Spinal cord (tissue), 10 donors: ENCODE measurements around the gene C11orf68. TPM values are rescaled to one million over a fixed set of nuclear protein-coding genes. Genes with fewer than 3 reads are reported as not detected.
"Not testable (repeated sequence)": the region's sequence is repeated elsewhere in the genome, so short reads cannot be mapped to it uniquely, and the experiment has no call there.

Source experiments
- DNase-seq, 6 donors: peaks; one replicate each; pipeline versions ENCODE4 v3.0.0 to v3.0.0-alpha.2; 2013 to 2015; ENCODE audit warnings: low spot score in 6 of 6, low read depth in 4 of 6
- H3K27ac ChIP-seq: one replicate; pipeline ENCODE4 v1.5.1; 2013; ENCODE audit warnings: low read depth, low read length, control low read depth
- H3K27me3 ChIP-seq: one replicate; pipeline ENCODE4 v1.6.1; 2013; ENCODE audit warnings: low read length; ENCODE audit not compliant: control insufficient read depth, insufficient read depth
- H3K36me3 ChIP-seq: one replicate; pipeline ENCODE4 v1.6.1; 2013; ENCODE audit warnings: low read length; ENCODE audit not compliant: control insufficient read depth, insufficient read depth
- H3K4me1 ChIP-seq: one replicate; pipeline ENCODE4 v1.6.1; 2013; ENCODE audit warnings: low read length; ENCODE audit not compliant: control insufficient read depth, insufficient read depth
- H3K4me3 ChIP-seq: one replicate; pipeline ENCODE4 v1.5.1; 2013; ENCODE audit warnings: low read depth, low read length, control low read depth
- H3K9me3 ChIP-seq: one replicate; pipeline ENCODE4 v1.6.1; 2013; ENCODE audit warnings: low read length; ENCODE audit not compliant: control insufficient read depth, insufficient read depth
- WGBS: methylation state at CpG from one replicate; pipeline ENCODE4 v1.1.5; 2013; ENCODE audit warnings: missing lambda C conversion rate; ENCODE audit not compliant: insufficient coverage; 5-methylcytosine and 5-hydroxymethylcytosine counted together
- polyA plus RNA-seq, 2 donors: library from polyadenylated mRNA; unstranded; fragments of 120-200 nt; gene quantifications; one replicate each; pipeline ENCODE4 v1.2.1, GENCODE V29; 2013; ENCODE audit not compliant: insufficient read length in 2 of 2
- total RNA-seq, 2 donors: library from RNA; depleted of rRNA in 1 of 2; stranded (reverse); fragments of 120-200 nt in 1 of 2; fragments of >200 nt in 1 of 2; gene quantifications; one replicate each; pipeline versions ENCODE4 v1.2.3 to v1.2.4, GENCODE V29; 2013 to 2014
- donor health status: healthy.

C11orf68 gene
- total and polyA plus RNA-seq, 4 donors, result 13.9 to 66.2 (median 41.4) TPM

DNA sequence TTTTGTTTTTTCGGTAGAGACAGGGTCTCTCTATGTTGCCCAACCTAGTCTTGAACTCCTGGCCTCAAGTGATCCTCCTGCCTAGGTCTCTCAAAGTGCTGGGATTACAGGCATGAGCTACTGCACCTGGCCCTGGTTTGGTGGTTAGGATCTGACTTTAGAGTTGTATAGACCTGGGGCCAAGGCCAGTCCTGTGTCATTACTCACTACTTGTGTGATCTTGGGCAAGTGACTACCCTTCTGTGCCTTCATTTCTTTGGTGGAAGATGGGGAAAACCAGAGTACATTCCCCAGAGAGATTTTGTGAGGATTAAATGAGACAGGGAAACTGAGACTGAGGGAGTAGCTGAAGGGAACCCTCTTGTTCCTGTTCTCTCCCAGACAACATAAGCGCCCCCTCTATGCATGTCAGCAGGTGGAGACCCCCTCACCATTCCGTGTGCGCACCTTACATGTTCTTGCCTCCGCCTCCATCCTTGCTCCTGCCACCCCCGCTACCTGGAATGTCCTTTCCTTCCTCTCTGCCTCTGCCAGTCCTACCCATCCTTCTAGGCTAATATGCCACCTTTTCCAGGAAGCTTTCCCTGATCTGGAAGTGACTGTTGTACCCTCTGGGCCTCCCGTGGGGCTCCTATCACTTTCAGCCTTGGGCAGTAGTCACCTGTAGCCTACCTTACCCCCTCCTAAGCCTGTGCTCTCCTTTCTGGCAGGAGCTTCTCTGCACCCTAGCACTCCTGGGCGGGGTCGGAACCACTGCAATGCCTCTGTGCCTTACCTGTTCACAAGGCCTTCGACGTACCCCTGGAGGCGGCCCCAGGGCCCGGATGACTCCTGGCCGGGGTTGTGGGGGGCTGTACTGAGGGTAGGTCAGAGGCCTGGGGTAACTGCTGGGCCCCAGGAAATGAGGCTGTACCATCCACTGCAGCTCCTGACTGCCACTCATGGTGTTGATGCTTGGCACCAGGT is 22.5 kb downstream of the C11orf68 start:
- Histone ChIP-seq H3K4me1 (peaks cover 46% of the 10 kb centered on the region), H3K27me3 (peaks cover 52% of the 10 kb centered on the region)
- no peak for DNase-seq

DNA sequence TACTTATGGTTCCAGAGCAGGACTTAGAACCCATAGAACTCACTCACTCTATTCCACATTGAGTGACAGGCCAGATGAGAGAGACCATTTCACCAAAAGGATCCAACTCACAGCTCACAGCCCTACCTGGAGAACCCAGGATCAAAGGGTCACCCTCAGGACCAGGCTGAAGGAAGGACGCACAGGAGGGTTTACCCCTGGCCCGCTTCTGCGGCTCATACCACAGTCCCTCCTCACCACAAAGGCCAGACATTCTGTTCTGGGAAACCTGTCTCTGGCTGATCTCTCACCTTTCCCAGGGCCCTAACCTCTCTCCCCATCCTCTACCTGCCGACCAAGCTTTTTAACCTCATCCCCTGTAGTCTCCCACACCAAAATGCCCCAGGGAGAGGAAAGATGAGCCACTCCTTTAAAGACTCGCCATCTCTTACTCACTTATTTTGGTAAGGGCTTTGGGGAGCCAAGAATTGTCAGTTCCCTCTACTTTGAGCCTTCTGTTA is 23.3 kb downstream of the C11orf68 start:
- H3K27me3 ChIP-seq, result peaks cover 44% of the 10 kb centered on the region
- peaks cover 48% of the 10 kb centered on the region for H3K4me1 ChIP-seq
- H3K36me3 ChIP-seq, result peaks cover 2% of the 10 kb centered on the region
- no peak overlapping the region for H3K4me3 ChIP-seq
- no peak for DNase-seq
- 90% methylated on average over 3 of the region's 5 CpGs for WGBS
- H3K9me3 ChIP-seq, result no peaks in the 10 kb centered on the region
- H3K27ac ChIP-seq, result no peak overlapping the region

More for the DNA sequence above, 22.5 kb downstream of the C11orf68 start:
- Histone ChIP-seq H3K4me3 (no peak overlapping the region), H3K9me3 (no peaks in the 10 kb centered on the region), H3K27ac (no peak overlapping the region), H3K36me3 (peaks cover 2% of the 10 kb centered on the region)
- 86% methylated on average over 14 of the region's 14 CpGs for WGBS

DNA sequence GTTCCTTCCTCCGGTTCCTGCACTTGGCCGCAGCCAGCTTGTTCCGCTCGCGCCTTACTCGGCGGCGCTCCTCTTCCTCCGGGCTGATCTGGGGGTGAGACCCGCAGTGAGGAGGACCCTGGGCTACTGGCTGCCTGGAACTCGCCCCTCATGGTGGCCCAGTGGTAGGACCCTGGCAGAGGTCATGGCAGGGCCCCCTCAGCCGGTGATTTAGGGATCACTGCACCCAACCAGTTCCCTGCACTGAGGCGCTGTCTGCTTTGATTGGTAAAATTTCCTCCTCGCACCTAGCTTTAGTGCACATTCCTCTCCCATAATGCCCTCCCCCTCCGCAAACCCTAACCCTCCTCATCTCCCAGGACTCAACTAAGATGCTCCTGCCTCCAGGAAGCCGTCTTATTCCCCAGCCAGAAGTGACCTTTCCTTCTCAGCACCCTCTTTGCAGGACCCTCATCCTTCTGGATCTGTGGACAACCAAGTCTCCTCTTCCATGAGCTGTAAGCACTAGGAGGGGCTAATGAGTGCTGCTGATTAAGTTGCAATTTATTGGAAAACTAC is 24.7 kb downstream of the C11orf68 start:
- Histone ChIP-seq H3K27me3 (peaks cover 30% of the 10 kb centered on the region), H3K27ac (peak overlapping the region; percentile 67), H3K4me1 (peaks cover 43% of the 10 kb centered on the region), H3K9me3 (no peaks in the 10 kb centered on the region), H3K4me3 (no peak overlapping the region), H3K36me3 (peaks cover 2% of the 10 kb centered on the region)
- WGBS, result 81% methylated on average over 14 of the region's 16 CpGs
- no peak for DNase-seq

DNA sequence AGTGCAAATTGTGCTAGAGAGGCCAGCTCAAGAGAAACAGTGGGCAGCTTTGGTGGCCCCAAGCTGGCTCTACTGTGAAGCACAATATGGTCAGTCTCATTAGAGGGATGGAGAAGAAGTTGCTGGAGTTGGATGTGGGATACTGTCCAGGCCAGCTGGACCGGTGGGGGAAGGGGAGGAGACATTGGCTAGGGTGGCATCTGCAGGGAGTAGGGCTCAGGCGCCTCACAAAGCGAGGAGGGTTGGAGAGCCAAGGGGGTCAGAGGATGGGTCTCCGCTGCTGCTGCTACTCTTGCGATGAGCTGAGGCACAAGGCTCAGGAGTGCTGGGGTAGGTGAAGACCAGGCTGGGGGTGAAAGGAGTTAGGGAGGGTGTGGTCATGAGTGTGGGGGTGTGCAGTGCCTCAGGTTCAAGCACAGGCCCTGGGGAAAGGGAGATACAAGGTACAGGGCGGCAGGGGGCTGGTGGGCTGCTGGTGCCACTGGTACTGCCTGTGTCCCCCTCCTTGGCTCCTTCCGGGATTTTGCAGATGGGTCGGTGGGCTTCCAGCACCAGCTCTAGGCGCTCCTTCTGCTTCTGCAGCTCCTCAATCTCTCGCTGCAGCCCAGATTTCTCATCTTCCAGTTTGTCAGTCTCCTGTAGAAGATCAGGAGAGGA is 26.1 kb downstream of the C11orf68 start:
- peak overlapping the region; percentile 69 for H3K27ac ChIP-seq
- WGBS, result 77% methylated on average over 6 of the region's 10 CpGs

DNA sequence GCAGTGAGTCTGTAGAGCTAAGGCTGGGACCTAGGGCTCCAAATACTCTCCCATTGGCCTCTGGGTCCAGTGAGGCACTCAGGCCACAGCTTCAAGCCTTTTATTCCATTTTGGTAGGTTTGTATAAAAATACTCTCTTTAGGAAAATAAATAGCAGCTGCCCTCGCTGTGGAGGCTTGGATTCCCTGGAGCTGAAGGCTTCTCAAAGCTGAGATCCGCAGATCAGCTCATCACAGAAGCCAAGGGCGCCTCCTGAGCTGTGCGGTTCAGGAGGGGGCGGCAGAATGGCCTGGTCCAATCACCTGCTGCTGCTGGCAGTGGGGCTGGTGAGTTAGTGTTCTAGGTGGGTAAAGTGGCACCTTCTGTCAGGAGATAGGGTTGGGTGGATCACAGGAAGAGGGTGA is 26.7 kb downstream of the C11orf68 start:
- peak overlapping the region; percentile 69 for H3K27ac ChIP-seq
- DNase-seq, result not testable (repeated sequence)

More for the DNA sequence above, 26.1 kb downstream of the C11orf68 start:
- peaks cover 2% of the 10 kb centered on the region for H3K36me3 ChIP-seq
- no peak overlapping the region for H3K4me3 ChIP-seq
- peaks cover 18% of the 10 kb centered on the region for H3K27me3 ChIP-seq
- H3K9me3 ChIP-seq, result no peaks in the 10 kb centered on the region
- DNase-seq, result no peak
- H3K4me1 ChIP-seq, result peaks cover 51% of the 10 kb centered on the region

DNA sequence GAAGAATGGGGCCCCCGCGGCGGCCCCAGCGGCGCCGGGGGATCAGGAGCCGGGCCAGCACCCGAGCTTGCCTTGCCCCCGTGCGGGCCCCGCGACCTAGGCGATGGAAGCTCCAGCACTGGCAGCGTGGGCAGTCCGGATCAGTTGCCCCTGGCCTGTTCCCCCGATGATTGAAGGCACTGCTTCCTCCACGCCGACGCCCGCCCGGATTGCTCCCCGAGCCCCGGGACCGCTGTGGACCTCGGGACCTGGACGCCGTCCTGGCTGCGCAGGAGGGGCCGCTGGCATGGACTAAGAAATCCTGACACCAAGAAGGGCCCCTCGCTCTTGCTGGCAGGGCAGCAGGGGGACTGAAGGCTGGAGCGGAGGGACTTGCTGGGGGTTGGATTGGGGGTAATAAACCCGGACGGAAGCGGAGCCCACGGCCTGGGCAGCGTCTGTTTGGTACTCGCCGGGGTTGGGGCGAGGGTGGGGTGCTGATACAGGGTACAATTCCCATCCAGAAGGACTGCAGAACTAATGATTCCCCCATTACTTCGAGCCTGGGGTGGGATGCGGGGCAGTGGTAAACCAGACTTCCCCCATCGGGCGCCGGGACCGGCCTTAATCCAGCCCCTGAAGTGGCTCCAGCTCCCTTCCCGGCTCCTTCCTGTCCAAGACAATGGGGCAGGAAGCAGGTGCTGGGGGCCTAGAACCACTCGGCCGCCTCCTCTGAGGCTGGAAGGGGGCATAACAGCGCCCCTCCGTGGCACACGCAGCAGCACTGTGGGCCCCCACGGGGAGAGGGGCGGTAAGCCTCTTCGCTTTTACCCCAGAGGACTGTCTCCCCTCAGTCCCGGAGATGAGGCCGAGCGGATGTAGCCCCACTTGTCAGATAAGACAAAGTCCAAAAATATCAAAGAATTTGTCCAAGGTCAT is 27.4 kb downstream of the C11orf68 start:
- H3K9me3 ChIP-seq, result no peaks in the 10 kb centered on the region
- peaks cover 62% of the 10 kb centered on the region for H3K4me1 ChIP-seq
- WGBS, result 3% methylated on average over 53 of the region's 57 CpGs
- H3K27me3 ChIP-seq, result peaks cover 5% of the 10 kb centered on the region
- DNase-seq, result peak in 1 of 6 donors; percentile 36
- peak overlapping the region; percentile 69 for H3K27ac ChIP-seq
- H3K4me3 ChIP-seq, result peak overlapping the region; percentile 60
- H3K36me3 ChIP-seq, result peaks cover 12% of the 10 kb centered on the region

More for the DNA sequence above, 26.7 kb downstream of the C11orf68 start:
- not testable (repeated sequence) for H3K36me3 ChIP-seq, H3K9me3 ChIP-seq
- WGBS, result 55% methylated on average over 5 of the region's 5 CpGs
- Histone ChIP-seq H3K4me3 (peak overlapping the region; percentile 60), H3K4me1 (peaks cover 58% of the 10 kb centered on the region), H3K27me3 (peaks cover 12% of the 10 kb centered on the region)

DNA sequence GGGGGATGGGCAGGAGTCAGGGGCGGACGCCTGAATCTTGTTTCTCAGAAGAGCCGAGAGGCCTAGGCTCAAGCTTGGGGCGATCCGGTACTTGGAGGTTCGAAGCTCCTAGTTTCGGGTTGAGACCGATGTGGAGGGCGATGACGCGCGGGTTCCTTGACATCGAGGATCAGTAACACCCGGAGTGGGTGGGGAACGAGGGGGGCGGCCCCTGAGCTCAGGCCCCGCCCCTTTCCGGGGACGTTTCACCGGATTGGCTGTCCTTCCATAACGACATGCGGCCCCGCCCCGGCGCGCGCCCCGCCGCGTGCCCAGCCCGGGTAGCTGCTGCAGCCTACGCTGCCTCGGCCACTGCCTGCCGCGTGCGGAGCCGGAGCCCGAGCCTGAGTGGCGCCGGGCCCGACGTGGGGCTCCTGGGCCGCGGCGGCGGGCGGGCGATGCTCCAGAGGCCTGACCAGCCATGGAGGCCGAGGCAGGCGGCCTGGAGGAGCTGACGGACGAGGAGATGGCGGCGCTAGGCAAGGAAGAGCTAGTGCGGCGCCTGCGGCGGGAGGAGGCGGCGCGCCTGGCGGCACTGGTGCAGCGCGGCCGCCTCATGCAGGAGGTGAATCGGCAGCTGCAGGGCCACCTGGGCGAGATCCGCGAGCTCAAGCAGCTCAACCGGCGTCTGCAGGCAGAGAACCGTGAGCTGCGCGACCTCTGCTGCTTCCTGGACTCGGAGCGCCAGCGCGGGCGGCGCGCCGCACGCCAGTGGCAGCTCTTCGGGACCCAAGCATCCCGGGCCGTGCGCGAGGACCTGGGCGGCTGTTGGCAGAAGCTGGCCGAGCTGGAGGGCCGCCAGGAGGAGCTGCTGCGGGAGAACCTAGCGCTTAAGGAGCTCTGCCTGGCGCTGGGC is 28.3 kb downstream of the C11orf68 start, which contains the start of gene CCDC85B:
Gene CCDC85B, plus strand, starts transcription at position 350 of the 895 bp plus-strand sequence. Its CDS starts 111 bp downstream, at position 461.
- peaks cover 1% of the 10 kb centered on the region for H3K27me3 ChIP-seq
- peak within 1 kb of the TSS; percentile 60 for H3K4me3 ChIP-seq
- no peaks in the 10 kb centered on the region for H3K9me3 ChIP-seq
- under 1% methylated on average over 94 of the region's 94 CpGs for WGBS
- peak; percentile 81 to 99 (median 94) for DNase-seq
- peaks cover 19% of the 10 kb centered on the region for H3K36me3 ChIP-seq
- H3K4me1 ChIP-seq, result peaks cover 62% of the 10 kb centered on the region
- H3K27ac ChIP-seq, result peak within 1 kb of the TSS; percentile 95

DNA sequence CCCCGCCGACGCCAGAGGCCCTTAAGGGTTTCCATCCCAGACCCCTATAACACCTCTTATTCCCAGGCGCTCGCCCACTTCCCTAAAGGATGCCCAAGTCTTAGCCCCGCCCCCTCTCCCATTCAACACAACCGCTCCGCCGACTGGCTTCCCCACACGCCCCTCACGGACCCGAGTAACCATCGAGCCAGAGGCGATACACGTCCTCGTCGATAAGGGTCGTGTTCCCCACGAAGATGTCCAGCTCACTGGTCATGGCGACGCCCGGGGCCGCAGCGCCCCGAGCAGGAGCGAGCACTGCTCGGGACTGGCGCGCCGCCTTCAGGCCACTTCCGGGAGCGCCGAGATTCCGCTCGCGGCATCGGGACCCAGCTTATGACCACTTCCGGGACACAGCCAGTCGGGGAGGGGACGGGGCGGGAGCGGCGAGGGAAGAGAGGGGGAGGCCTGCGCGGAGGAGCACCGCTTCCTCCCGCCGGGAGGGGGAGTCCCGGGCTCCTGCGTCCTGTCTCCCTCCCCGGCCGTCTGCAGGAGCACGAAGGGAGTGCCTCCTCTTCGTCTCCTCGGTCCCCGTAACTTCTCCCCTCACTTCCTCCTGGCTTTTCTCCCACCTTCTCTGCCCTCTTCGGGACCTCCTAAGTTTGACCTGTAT is 30.6 kb downstream of the C11orf68 start, which contains the start of gene FIBP:
Gene FIBP, minus strand, starts transcription at position 309 of the 652 bp plus-strand sequence. Its CDS starts 53 bp downstream, at position 256.
- Histone ChIP-seq H3K4me1 (peaks cover 64% of the 10 kb centered on the region), H3K27me3 (no peaks in the 10 kb centered on the region), H3K9me3 (no peaks in the 10 kb centered on the region), H3K4me3 (peak within 1 kb of the TSS; percentile 95), H3K27ac (peak within 1 kb of the TSS; percentile 95), H3K36me3 (peaks cover 42% of the 10 kb centered on the region)
- peak; percentile 91 to 98 (median 93) for DNase-seq
- WGBS, result under 1% methylated on average over 57 of the region's 57 CpGs
